Activated T-cell treated with anti-CD3 and anti-CD28 coated beads, Interleukin-2, amount 50 U/mL, for 48 hours (primary cell): Measurements from ENCODE around the gene TNFSF18.

Source experiments
- DNase-seq, 2 experiments: peaks; one replicate each; pipeline ENCODE4 v3.0.0-alpha.2; 2020

Gene TNFSF18

DNA sequence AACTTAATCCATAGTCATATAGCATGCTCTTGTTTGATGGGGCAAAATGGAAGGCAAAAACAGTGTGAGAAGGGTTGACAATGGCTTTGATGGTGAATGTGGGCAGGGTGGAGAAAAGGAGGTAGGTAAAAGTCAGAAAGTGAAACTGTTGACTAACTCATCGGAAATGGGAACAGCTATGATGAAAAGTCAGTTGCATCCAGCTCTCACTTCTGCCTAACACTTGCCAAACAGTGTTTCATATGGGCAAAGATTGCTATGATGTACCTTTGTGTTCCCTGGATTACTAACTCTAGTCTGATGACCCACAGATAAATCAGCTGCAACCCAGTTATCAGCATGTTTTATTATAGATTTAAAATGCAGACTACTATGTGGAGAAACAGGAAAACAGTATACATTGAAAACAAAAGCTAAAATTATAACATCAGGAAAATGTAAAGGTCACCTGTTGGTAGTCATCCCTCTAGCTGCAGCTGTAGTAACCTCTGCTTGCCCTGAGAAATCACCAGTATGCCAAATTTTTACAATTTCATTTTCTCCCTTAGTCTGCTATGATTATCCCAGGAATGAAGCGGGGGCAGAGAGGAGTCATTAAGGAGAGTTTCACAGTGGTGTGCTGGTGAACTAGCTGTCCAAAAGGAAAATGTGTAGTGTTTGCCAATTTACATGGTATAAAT, 11.7 kb downstream of the TNFSF18 start:
- DNase-seq = no peak

DNA sequence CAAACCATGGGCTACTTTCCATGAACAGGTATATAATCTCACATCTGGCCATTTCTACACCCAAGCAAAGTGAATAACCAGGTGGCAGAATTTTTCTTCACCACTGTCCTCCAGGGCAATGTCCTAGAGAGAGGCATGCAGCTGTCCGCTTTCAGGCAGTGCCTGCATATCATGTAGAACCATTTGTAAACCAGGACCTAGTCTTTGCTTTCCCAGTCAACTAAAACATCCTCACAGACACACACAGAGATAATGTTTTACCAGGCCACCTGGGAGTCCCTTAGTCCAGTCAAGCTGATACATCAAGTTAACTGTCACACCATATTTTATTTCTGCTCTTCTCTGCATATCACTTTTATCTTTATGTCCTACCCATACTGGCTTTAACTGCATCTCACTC, 26.2 kb downstream of the TNFSF18 start:
- no peak for DNase-seq

DNA sequence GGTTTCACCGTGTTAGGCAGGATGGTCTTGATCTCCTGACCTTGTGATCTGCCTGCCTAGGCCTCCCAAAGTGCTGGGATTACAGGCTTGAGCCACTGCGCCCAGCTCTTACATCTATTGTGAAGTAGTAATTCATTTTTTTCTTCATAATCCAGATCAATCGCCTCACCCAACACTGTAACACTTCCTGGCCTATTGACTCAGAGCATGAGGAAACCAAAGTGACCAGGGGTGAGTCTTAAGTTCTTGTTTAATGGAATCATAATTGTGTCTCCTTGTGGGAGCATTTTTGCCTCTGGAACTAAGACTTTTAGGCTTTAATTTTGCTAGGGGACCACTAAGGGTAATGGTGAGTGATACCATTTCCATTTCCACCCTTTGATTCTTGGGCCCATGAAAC, 27.4 kb downstream of the TNFSF18 start:
- no peak for DNase-seq

DNA sequence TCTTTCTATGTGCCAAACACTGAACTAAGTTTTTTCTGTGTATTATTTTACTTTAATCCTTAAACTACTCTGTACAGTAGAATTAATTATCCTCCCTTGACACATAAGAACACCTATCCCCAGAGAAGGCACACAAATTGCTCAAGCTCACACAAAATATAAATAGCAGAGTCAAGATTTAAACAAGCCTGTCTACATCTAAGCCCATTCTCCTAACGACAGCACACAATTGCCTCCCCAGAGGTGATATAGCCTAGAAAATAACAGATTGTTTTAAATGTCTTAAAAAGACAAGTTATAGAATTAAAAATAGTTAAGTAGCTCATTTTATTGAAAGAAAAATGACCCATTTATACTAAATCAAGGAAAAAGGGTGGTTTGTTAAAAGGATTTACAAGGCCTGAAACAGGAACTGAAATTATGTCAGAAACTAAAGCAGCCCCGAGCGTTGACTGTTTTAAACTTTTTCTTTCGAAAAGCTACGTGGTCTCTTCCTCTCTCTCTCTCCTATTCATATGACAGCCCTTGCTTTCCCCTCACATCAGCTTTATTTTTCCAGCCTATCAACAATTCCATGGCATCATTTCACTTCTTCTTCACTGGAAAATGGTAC, 30.5 kb downstream of the TNFSF18 start:
- DNase-seq = no peak

DNA sequence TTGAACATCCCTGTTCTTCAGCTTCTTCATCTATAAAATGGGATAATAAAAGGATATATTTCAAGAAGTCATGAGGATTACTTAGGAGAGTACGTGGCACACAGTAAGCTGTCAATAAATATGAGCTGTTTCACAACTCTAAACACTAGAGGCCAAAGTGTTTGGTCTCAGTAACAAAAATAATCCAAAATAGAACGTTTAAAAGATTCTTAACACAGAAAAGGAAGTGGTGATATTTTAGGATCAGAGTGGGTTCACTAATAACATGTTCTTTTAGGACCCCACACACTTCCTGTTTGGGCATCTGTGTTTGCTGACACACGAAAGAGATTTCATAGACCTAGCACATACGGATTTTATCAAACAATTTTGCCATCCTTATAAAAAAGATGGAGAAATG, 32.9 kb downstream of the TNFSF18 start:
- no peak for DNase-seq

DNA sequence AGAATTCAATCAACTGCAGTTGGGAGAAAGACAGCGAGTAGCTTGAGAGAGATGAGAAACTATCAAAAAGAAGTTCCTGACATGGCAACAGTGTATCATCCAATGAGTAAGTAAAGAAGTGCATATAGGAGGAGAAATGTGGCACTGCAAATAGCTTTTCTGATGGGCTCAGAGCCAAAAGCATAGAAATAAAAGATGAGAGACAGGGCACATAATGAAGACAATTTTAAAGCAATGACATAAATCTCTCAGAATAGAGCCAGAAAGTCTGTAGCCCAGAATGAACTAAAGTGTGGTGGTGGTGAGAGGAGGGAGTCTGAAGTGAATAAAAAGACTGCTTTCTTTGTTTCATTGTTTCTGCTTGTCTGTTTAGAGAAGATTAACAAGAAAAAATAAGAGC, 34.3 kb downstream of the TNFSF18 start:
- no peak for DNase-seq

DNA sequence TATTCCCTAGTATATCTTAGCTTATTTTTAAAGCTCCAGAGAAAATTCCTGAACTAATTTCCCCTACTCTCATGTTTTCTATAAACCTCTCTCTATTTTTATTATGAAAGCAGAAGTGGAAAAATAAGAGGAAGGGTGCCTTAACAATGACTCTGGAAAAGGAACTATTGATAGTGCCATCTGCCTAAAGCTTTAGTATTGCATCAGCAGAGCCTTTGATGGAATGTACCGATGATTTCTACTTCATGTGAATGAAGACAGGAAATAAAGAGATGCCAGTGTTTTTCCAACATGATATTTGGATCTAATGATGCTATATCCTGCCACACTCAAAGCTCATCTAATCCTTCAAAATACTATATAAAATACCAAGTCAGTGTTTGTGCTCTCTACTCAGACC, 35.1 kb downstream of the TNFSF18 start:
- no peak for DNase-seq

DNA sequence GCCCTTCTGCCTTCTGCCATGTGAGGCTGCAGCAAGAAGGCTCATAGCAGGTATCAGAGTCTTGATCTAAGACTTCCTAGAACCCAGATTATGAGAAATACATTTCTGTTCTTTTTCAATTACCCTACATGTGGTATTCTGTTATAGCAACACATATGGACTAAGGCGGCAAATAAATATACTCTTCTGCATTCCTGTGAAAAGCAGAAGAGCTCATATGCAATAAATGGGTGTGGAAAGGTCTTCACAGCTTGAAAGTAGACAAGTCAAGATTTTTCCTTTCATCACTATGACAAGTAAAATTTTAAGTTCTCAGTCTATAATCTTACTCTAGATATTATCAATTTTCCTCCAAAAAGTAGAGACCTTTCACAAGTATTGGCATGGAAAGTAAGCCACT, 36.6 kb downstream of the TNFSF18 start:
- DNase-seq = no peak

DNA sequence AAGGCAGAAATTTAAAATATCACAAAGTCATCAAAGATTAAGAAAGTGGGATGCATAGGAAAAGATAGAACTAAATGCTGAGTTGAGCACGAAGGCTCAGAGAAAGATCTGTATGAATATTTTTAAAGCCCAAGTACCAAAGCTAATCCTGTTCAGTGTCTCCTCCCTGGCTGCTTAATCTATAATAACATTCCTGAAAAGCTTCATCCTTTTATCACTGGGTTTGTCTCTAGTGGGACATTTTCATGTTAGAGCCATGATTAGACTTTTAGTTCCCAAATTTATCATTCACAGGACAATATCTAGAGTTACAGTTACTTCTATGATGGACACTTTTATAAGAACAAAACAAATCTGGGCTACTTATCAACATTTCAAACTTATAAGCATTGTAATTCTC, 38.6 kb downstream of the TNFSF18 start:
- DNase-seq = no peak

DNA sequence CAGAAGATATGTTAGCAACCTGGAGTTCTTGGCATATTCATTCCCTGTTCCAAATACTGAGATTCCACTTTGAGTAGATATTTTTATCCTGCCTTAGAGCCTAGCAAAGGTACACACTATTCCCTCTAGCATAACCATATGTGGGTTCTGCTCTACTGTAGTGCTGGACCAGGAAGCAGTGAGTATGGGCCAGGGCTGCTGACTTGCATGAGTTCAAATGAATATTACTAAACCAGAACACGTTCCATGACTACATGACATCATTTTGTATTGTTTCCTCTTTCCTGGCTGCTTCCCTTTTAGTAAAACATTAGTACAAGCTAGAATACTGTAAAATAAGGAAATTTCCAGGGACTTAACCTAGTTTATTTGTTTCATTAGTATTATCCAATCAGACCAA, 41.1 kb downstream of the TNFSF18 start:
- no peak for DNase-seq

DNA sequence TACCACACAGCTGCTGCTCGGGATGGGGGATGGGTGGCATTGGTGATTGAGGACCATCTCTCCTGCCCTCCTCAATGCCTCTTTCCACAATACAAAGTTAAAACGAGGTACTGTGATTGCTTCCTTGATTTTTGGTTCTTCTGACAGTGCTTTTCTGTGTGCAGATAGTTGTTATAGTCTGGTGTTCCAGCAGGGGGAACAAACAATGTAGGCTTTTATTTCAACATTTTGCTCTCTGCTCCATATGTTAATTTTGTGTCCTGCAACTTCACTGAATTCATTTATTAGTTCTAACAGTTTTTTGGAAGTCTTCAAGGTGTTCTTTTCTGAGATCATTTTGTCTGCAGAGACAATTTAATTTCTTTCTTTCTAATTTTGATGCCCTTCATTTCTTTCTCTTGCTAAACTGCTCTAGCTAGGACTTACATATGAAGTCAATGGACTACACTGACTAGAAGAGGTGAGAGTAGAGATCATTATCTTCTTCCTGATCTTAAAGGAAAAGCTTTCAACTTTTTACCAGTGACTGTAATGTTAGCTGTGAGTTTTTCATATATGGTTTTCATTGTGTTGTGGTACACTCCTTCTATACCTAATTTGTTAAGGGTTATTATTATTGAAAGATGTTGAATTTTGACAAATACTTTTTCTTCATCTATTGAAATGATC, 45.4 kb downstream of the TNFSF18 start:
- no peak for DNase-seq

DNA sequence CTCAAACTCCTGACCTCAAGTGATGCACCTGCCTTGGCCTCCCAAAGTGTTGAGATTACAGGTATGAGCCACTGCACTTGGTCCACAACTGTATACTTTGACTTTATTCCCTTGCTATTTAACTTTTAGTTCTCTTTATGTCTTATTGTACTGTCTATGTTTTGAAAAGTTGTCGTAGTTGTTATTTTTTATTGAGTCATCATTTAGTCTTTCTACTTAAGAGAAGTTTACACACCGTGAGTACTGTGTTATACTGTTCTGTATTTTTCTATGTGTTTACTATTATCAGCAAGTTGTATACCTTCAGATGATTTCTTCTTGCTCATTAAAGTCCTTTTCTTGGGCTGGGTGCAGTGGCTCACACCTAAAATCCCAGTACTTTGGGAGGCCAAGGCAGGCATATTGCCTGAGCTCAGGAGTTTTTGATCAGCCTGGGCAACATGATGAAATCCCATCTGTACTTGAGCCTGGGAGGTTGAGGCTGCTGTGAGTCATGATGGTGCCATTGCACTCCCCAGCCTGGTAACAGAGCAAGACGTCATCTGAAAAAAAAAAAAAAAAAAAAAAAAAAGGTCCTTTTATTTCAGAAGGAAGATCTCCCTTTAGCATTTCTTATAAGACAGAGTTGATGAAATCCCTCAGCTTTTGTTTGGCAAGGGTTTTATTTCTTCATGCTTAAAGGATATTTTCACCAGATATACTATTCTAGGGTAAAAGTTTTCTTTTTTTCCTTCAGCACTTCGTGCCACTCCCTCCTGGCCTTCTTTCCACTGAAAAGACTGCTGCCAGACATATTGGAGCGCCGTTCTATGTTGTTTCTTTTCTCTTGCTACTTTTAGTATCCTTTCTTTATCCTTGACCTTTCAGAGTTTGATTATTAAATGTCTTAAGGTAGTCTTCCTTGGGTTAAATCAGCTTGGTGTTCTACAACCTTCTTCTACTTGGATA, 47.6 kb downstream of the TNFSF18 start:
- DNase-seq = no peak

DNA sequence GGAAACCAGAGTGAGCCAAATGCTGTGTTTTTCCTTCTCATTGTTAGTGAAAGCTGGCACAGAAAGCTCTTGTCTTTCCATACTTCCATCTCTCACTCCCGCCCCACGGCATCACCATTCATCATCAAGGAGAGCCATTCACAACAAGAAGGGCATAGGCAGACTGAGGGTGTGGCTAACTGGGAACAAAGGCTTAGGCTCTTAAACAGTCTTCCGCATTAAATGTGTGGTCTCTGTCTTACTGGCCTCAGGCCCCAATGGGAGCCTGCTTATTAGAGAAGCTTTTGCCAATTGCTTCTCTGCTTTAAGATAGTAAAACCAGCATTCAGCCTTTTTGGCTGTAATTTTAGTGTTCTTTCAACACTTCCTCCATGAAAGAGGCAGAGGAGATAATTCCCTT, 51.4 kb downstream of the TNFSF18 start:
- DNase-seq = no peak

DNA sequence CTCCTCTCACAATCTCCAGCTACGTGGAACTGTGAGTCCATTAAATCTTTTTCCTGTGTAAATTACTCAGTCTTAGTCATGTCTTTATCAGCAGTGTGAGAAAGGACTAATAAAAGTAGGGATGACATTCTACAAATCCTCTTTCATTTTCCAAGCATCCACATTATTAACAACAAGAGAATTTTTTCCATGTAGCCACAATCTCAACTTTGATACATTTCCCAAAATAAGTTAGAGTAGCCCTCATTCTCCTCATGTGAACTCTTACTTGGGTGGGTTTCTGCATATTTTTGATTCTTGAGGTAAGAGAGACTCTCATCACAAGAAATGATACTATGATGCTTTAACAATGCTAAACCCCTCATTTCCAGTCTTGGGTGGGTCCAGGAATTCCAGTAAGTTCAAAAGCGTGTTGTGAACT, 52.8 kb downstream of the TNFSF18 start:
- DNase-seq = no peak

DNA sequence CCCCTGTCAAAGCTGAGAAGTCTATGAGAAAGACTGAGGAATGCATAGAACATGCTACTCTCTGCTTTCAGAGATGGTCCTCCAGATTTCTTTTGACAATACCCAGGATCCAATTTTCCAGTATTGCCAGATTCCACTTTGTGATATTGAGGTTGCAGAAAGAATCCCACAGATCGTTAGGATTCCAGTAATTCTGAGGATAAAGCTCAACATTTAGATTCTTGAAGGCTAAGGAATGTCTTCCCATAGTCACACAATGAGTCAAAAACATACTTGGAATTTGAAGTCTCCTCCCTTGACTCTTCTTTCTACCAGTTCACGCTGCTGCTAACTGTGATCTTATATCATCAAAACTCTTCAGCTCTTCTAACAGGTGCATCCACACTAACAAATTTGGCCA, 57.1 kb downstream of the TNFSF18 start:
- no peak for DNase-seq

DNA sequence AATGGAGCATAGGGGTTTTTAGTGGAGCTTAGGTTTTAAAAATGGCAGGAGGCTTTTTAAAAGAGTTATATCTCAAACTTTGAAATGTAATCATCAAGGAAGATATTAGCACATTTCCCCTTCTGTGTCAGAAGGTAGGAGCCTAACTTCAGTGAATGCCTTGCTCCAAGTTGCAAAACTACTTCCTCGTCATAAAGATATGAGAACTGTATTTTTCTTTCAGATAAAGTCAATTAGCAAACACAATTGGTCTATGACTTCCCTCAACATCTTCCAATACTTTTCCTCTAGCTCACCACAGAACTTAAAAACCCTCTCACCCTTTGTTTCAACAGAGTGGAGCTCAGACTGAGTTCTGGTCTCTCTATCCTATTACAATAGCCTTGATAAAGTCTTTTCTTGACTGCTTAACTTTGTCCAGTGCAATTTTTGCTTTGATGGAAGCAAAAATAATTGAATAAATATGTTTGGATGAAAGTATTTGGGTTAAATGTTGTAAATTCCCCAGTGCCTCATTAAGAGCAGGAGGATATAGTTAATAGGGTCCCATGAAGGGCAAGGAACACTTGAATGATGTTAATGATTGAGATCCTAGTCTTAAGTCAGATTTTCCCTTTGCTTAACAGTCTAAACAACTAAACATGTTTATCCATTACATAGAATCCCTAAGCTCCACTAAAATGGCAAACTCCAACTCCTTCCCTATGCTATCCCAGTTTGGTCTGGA, 58.9 kb downstream of the TNFSF18 start:
- DNase-seq = no peak

DNA sequence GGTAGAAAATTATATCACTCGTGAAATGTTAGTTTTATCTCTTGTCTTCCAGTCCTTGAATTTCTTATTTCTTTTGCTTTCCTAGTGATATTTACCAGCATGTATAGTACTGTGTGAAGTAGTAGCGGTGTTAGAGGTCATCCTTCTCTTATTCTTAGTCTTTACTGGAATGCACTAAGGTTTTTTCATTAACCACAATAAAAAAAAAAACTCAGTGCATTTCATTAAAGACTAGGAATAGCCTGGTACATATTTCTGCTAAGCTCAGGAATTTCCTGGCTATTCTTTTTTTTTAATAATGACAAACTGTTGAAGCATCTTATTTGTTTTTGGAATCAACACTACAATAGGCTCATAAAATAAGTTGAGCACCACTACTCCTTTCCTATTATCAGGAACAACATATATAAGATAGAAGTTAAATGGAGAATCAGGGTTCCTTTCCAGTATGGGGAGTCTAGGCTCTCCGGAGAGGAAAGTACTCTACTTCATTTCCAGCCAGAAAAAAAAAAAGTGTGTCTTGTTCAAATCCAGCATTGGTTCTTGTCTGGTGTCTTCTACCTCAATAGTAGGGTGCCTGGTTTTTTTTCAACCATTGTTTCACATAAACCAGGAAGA, 60.0 kb downstream of the TNFSF18 start:
- no peak for DNase-seq
